ENCODE data around the gene CLIP3.

The CLIP3 gene

GRCh38 chr19:36013280-36014011 is 19.2 kb downstream of the CLIP3 start:
- Mint-ChIP-seq H3K9me3 (no peaks in the 10 kb centered on the region), H3K27ac (peak overlapping the region; percentile 46), H3K27me3 (ENCODE audit: low read depth, poor library complexity) (peaks cover 7% of the 10 kb centered on the region), H3K36me3 (ENCODE audit: low read depth) (peaks cover 19% of the 10 kb centered on the region), H3K4me1 (peaks cover 45% of the 10 kb centered on the region), H3K4me3 (peak overlapping the region; percentile 99)
- DNase-seq = no peak
- TF ChIP-seq CTCF (IDR thresholded peaks at IDR 0.05) = no peak

GRCh38 chr19:36010402-36010801 is 22.3 kb downstream of the CLIP3 start:
- Mint-ChIP-seq H3K4me3 (peak overlapping the region; percentile 45), H3K36me3 (ENCODE audit: low read depth) (peaks cover 7% of the 10 kb centered on the region), H3K27ac (no peak overlapping the region), H3K4me1 (peaks cover 51% of the 10 kb centered on the region), H3K9me3 (no peaks in the 10 kb centered on the region), H3K27me3 (ENCODE audit: low read depth, poor library complexity) (peaks cover 7% of the 10 kb centered on the region)
- no peak for TF ChIP-seq CTCF (IDR thresholded peaks at IDR 0.05)
- no peak for DNase-seq

- DNase-seq = no peak
- Mint-ChIP-seq H3K4me1 (peaks cover 45% of the 10 kb centered on the region), H3K27ac (no peak overlapping the region), H3K27me3 (ENCODE audit: low read depth, poor library complexity) (peaks cover 7% of the 10 kb centered on the region), H3K4me3 (peak overlapping the region; percentile 77), H3K9me3 (no peaks in the 10 kb centered on the region), H3K36me3 (ENCODE audit: low read depth) (peaks cover 10% of the 10 kb centered on the region)
- TF ChIP-seq CTCF (IDR thresholded peaks at IDR 0.05) = no peak
These were observed 22.9 kb downstream of the CLIP3 start for GRCh38 chr19:36009633-36010379.

GRCh38 chr19:36009220-36009619 is 23.5 kb downstream of the CLIP3 start:
- Mint-ChIP-seq H3K9me3 (no peaks in the 10 kb centered on the region), H3K4me1 (peaks cover 39% of the 10 kb centered on the region), H3K27me3 (ENCODE audit: low read depth, poor library complexity) (peaks cover 7% of the 10 kb centered on the region), H3K36me3 (ENCODE audit: low read depth) (peaks cover 14% of the 10 kb centered on the region), H3K4me3 (peak overlapping the region; percentile 85), H3K27ac (no peak overlapping the region)
- TF ChIP-seq CTCF (IDR thresholded peaks at IDR 0.05) = no peak
- peak; percentile 79 for DNase-seq

- Mint-ChIP-seq H3K4me3 (peak within 1 kb of the TSS; percentile 85), H3K27me3 (ENCODE audit: low read depth, poor library complexity) (peaks cover 7% of the 10 kb centered on the region), H3K36me3 (ENCODE audit: low read depth) (peaks cover 15% of the 10 kb centered on the region), H3K4me1 (peaks cover 31% of the 10 kb centered on the region), H3K9me3 (no peaks in the 10 kb centered on the region), H3K27ac (peak within 1 kb of the TSS; percentile 88)
- peak; percentile 57 for DNase-seq
- TF ChIP-seq CTCF (IDR thresholded peaks at IDR 0.05) = no peak
These were observed 24.2 kb downstream of the CLIP3 start, which contains the start of gene SYNE4 for GRCh38 chr19:36008336-36008978. Gene SYNE4 (minus strand): TSS chr19:36008813. CDS start chr19:36008681, 132 bp downstream.

Data from nephron progenitor cell (in vitro differentiated cells).